GM18870 (cell line): ENCODE data around the gene DMD.

Source experiments
- ATAC-seq: cut with Tn5 transposase; IDR thresholded peaks from one replicate; pipeline ENCODE4 v1.9.1; 2021; ENCODE audit warnings: moderate library complexity; ENCODE audit not compliant: unreplicated experiment

The DMD gene

GRCh38 chrX:32514986-32515385 lies 696.4 kb downstream of the DMD start:
- peak; percentile 99 for ATAC-seq

GRCh38 chrX:32501606-32502005 lies 709.7 kb downstream of the DMD start:
- no peak for ATAC-seq

DNA sequence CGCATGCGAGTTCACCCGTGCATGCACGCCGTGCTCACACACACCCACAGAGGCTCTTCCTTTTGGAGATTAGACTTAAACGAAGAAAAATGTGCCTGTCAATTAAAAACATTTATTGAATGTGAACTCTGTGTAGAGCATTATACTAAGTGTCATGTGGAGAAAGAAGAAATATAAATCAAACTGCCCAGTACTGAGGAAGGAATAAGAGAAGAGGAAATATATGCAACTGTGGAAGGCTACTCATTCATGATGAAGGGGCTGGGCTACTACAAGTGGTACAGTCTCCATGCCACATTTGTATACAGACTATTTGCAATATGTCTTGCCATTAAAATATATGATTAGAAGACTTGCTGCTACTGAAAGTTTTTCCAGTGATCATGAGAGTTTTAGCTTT lies 714.7 kb downstream of the DMD start:
- ATAC-seq, result no peak

DNA sequence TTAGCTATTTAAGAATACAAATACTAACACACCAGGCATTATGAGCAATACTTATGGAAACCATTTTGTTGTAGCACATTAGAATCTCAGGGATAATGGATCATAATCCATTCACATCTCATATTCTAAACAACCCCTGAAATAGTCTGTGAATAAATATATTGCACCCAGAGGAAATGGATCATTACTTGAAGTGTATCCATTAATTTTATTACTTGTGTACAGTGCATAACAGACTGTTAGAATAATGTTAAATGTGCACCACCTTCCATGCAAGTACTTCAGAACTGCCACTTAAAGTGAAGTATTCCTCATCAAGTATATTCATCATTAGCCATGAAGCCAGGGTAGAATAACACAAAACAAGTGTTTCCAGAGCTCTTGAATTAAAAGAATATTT lies 715.5 kb downstream of the DMD start:
- ATAC-seq, result no peak

- no peak for ATAC-seq
Measured at GRCh38 chrX:32489125-32489524, 722.2 kb downstream of the DMD start.

GRCh38 chrX:32483534-32484136 lies 727.7 kb downstream of the DMD start:
- ATAC-seq, result peak; percentile 66

DNA sequence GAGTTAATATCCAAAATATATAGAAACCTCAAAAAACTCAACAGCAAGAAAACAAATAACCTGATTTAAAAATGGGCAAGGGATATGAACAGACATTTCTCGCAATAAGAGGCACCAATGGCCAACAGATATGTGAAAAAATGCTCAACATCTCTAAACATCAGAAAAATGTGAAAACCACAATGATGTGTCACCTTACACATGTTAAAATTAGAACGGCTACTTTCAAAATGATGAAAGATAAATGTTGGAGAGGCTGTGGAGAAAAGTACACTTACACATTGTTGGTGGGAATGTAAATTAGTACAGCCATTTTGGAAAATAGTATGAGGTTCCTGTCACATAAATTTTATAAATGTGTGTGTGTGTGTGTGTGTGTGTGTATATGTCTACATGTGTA lies 731.3 kb downstream of the DMD start:
- ATAC-seq, result no peak

GRCh38 chrX:32472364-32472763 lies 739.0 kb downstream of the DMD start:
- no peak for ATAC-seq

GRCh38 chrX:32455704-32456103 lies 755.6 kb downstream of the DMD start:
- ATAC-seq, result no peak

DNA sequence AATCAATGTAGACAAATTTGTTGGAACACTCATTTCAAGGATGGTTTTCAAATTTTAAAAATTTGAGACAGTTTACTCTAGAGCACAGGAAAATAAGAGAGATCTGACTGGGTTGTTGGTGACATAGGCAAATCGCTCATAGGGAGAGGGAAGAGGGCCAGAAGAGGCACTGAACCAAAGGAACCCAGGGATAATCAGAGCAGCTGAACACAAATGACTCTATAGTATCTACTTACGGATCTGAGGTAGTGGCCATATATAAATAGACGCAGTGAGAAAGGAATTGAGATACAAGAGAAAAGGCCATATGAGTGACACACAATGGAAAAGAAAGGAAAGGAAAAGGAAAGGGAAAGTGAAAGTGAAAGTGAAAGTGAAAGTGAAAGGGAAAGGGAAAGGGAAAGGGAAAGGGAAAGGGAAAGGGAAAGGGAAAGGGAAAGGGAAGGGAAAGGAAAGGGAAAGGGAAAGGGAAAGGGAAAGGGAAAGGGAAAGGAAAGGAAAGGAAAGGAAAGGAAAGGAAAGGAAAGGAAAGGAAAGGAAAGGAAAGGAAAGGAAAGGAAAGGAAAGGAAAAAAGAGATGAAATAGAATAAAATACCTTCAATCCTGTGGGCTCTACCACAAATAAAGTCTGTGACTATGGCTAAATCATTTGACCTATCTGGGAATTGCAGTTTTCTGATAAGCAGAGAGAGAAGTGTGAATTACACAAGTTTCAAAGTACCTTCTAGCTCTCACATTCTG lies 759.2 kb downstream of the DMD start:
- ATAC-seq, result no peak

DNA sequence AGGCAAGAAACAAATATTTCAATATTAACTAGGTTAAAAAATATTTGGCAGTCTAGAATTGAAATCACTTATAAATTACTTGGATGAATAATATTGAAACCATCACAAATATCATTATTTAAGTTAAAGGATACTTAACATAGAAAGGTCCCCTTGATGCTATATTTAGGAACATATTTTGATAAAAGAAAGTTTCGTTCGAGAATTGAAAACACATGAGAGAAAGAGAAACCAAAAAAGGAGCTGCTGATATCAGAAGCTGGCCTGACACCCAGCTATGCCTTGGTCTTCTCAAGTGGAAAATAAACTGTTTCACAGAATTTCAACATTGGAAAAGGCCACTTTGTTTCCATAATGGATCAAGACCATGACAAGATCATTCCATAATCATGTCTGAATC lies 762.4 kb downstream of the DMD start:
- peak; percentile 55 for ATAC-seq

DNA sequence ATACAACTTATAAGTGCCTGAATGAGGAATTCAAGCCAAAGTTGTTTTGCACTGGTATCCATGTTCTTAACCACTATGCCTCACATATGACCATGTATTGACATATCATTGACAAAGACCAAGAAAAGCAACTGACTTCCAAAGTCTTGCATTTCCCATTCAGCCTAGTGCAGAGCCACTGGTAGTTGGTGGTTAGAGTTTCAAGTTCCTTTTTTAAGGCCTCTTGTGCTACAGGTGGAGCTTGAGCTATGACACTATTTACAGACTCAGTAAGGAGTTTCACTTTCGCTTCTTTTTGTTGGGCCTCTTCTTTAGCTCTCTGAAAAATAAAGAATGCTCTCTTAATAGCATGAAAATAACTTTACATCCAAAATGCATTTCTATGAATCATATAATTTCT lies 763.0 kb downstream of the DMD start:
- ATAC-seq, result peak; percentile 99

- no peak for ATAC-seq
Measured at GRCh38 chrX:32447640-32448039, 763.7 kb downstream of the DMD start.

GRCh38 chrX:32443841-32444240 lies 767.5 kb downstream of the DMD start:
- ATAC-seq, result no peak

DNA sequence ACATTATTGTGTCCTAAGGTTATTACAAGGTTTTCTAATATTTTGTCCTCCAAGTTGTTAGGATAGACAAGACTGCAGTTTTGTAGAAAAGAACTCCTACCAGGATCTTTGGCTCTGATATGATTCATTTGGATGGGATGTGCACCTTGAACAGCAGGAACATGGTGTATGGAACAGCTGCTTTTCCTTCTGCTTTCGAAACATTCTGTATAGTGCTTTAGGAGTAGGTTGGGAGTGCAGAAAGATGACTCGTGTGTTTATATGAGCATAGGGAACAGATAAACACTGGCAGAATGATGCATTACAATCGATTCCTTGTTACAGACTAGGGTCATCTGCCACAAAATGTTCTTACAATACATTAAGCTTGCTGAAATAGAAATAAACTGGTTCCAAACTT lies 790.1 kb downstream of the DMD start:
- ATAC-seq, result no peak

- peak; percentile 75 for ATAC-seq
Measured at GRCh38 chrX:32408389-32408788, 803.0 kb downstream of the DMD start.

DNA sequence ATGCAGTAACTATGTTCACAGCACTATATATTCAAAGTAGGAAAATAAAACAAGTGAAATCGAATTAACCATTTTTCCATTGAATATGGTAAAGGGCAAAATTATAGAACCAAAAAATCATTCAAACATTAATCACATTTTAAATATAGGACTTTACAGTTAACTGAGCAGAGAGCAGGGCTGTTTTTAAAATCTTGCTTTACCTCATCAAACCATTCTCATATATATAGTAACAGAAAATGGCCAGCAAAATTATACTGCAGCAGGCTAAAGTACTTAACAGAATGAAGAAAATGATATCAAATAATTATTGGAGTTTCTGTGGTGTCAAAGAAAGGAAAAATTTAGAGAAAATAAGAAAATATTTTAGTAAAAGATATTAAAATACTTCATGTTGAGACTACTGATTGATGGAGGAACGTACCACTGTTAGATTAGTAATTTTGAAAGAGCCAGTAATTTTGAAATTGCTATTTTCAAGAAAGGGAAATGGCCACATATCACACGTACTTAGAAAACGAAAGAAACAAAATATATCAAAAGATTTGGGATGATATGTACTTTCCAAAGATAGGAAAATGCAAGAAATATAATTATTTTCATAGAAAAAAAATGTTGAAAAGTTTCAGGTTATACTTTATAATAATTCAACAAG lies 813.7 kb downstream of the DMD start:
- ATAC-seq, result peak; percentile 89

GRCh38 chrX:32395878-32396277 lies 815.5 kb downstream of the DMD start:
- no peak for ATAC-seq

DNA sequence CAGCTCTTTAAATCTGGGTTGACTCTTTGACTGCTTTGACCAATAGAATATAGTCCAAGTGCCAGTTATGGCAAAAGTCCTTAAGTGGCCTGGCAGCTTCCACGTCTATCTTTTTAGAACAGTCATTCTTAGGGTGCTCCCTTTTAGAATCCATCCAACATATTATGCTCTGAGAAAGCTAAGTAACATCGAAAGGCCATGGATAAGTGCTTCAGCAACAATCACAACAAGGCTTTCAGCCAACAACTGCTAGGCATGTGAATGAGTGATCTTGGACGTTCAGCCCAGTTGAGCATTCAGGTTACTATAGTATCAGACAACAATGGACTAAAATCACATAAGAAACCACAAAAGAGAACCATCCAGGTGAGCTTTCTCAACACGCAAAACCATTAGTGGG lies 818.7 kb downstream of the DMD start:
- no peak for ATAC-seq

DNA sequence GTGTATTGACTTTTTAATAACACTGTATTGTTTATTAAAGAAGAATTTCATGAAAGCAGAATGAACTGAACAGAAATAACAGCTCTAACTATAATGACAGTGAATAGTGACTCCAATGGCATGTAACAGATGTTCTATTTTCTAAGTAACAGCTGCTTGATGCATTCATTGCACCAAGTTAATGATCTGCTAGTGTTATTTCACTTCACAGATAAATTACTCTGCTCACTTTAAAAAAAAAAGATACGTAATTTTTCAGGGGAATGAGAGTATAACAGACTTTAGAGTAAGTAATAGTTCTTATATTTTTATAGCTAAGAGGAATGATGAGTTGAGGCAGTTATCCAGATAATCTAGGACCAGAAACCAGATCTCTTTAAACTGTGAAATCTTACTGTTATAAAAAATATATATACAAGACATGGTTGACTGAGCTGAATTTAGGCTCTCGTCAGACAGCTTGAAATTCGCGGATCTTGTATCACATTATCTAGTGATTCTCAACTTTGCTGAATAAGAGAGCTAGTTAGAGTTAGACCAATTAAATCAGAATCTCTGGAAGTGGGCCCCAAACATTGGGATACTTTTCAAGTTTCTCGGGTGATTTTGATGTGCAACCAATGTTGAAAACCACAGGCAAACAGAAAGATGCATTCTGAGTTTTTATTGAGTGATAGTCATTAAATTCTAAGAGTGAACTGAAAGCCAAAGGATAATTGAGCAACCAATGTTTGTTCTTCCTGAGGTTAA lies 840.7 kb downstream of the DMD start:
- ATAC-seq, result no peak

DNA sequence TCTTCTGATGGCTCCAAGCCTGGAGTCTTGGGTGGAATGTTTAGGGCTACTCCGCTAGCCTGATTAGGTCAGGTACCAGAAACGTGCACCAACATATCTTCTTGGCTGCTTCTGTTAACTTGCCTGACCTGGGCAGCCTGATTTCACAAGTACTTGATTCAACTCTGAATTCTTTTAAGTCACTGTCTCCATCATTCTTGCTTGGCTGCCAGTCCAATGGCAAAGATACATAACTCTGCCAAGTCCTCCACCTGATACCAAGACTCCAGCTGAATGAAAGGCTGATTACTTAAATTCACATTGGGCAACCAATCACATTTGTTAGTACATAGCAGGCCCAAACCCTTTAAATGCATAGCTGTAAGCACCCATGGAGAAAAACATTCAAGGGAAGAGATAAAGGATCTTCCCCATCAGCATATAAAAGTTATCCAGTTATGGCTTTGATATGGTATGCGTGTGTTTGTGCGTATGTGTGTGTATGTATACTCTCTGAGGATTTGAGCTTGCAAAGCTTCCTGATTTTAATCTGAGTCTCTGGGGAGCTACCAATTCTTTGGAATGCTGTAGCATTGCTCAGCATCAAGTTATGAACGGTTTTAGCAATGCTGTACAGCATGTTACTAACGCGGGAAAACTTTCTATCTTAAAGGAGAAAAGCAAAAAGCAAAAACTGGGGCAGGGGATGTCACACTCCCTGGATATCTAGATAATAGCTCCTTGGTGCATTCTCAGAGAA lies 917.2 kb downstream of the DMD start:
- ATAC-seq, result no peak
